Measurements from ENCODE around the gene FARSA.
"Not testable (repeated sequence)": the region's sequence is repeated elsewhere in the genome, so short reads cannot be mapped to it uniquely, and the experiment has no call there.

Gene FARSA

GRCh38 chr19:12890787-12891552, 42.5 kb downstream of the FARSA start, which contains the start of gene GCDH:
GCDH (plus strand) TSS chr19:12891160; CDS start chr19:12891305, 145 bp downstream.
- peak; percentile 95 to 96 for DNase-seq (ENCODE audit: low read depth in 2 of 2)

DNA sequence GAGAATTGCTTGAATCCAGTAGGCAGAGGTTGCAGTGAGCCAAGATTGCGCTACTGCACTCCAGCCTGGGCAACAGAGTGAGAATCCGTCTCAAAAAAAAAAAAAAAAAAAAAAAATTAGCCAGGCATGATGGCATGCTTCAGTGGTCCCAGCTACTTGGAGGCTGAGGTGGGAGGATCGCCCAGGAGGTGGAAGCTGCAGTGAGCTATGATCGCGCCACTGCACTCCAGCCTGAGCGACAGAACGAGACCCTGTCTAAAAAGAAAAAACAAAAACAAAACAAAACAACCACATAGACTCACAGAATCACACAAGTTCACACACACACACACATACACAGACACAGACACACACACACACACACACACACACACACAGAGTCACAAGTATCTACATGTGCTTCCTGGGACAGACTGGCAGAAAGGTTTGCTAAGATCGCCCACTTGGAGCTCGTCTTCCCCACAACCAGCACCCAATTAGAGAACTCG, 43.2 kb downstream of the FARSA start:
- DNase-seq (ENCODE audit: low read depth in 2 of 2), result not testable (repeated sequence)

DNA sequence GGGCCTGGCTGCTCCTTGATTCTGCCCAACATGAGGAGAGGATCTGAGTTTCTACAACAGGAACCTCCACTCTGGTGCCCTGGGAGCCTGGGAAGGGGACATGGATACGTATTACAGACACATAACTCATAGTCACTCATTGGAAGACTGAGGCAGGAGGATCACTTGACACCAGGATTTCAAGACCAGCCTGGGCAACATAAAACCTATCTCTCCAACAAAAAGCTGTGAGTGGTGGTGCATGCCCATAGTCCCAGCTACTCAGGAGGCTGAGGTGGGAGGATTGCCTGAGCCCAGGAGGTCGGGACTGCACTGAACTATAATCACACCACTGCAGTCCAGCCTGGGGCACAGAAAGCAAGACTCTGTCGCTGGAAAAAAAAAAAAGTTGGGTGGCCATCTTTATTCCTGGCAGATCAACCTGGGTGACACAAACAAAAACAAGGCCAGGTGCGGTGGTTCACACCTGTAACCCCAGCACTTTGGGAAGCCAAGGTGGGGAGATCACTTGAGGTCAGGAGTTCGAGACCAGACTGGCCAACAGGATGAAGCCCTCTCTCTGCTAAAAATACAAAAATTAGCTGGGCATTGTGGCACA, 45.4 kb downstream of the FARSA start:
- no peak for DNase-seq (ENCODE audit: low read depth in 2 of 2)

GRCh38 chr19:12886969-12887747, 46.4 kb downstream of the FARSA start, which contains the start of gene KLF1:
KLF1 (minus strand) TSS chr19:12887201; CDS start chr19:12887140, 61 bp downstream.
- no peak for DNase-seq (ENCODE audit: low read depth in 2 of 2)

DNA sequence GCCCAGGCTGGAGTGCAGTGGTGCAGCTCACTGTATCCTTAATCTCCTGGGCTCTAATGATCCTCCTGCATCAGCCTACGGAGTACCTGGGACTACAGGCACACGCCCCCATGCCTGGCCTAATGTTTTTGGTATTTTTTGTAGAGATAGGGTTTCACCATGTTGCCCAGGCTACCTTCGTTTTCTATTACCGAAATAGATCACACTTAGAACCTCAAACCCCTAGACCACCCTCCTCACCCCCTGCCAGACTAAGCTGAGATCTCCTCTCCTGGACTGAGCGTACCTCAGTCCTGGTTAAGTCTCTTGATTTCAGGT, 46.9 kb downstream of the FARSA start:
- DNase-seq (ENCODE audit: low read depth in 2 of 2), result no peak

DNA sequence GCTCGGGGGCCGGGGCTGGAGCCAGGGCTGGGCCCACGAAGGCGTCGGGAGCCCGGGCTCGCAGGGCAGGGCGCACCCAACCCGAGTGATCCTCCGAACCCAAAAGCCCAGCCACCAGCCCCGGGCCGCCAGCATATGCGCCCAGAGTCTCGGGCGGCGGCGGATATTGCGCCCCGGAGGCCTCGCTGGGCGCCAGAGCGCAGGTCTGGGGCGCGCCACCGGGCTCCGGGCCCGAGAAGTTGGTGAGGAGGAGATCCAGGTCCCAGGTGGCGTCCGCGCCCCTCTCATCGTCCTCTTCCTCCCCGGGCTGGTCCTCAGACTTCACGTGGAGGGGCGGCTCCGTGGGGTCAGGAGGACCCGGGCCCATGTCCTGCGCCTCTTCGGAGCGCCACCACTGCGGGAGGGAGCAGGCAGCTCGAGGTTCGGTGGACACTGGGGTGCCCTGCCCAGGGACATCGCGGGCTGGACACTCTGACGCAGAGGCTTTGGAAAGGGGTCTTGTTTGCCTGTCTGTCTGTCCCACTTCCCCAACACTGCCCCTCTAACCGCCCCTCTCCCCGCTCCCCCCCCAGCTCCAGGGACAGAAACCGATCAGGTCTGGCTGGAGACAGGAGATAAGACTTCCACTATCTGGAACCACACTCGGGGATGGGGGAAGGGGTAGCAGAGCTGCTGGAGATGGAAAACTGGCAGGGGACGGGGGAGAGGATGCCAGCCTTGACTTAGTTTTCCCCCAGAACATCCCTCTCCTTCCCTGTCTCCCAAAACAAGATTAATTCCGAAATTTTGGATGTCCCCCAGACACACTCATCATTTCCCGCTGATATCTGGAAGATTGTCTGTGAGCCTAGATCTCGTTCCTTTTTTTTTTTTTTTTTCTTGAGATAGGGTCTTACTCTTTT, 47.5 kb downstream of the FARSA start:
- DNase-seq (ENCODE audit: low read depth in 2 of 2), result no peak

GRCh38 chr19:12884926-12885748, 48.4 kb downstream of the FARSA start:
- peak; percentile 83 to 93 for DNase-seq (ENCODE audit: low read depth in 2 of 2)

- DNase-seq (ENCODE audit: low read depth in 2 of 2), result no peak
These were observed 48.9 kb downstream of the FARSA start for GRCh38 chr19:12884627-12884925.

GRCh38 chr19:12884202-12884601, 49.3 kb downstream of the FARSA start:
- no peak for DNase-seq (ENCODE audit: low read depth in 2 of 2)

- DNase-seq (ENCODE audit: low read depth in 2 of 2), result no peak
These were observed 50.9 kb downstream of the FARSA start for GRCh38 chr19:12882589-12882988.

DNA sequence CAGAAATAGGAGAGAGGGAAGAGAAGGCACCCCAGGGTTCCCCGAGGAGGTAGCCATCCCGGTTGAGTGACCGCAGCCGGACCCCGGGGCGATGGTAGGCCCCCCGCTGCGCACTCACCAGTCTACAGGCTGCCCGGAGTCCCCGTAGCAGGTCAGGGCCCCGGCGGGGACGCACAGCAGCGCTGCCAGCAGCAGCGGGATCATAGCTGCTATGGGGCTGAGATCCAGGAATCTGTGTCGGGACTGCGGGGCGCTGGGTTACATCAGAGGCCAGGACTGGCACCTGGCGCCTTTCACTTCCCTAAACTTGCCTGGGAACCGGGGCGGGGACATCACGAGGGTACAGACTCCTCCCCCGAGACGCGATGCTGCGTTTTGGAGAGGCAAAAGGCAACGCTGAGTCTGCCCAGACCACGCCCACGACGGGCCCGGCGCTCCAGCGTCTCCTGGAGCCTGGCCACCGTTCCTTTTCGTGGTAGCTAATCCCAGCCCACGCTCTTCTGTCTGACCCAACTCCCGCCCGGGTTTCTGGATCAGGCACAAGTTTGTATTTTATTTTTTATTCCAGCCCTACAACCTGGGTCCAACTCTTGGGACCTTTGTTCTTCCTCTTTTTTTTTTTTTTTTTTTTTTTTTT, 52.2 kb downstream of the FARSA start, which contains the start of gene DNASE2:
Gene DNASE2 (minus strand): TSS at position 278 of the 637 bp plus-strand sequence. CDS start 74 bp downstream, at position 204.
- peak; percentile 81 to 85 for DNase-seq (ENCODE audit: low read depth in 2 of 2)

- no peak for DNase-seq (ENCODE audit: low read depth in 2 of 2)
These were observed 52.9 kb downstream of the FARSA start for GRCh38 chr19:12880551-12881171.

DNA sequence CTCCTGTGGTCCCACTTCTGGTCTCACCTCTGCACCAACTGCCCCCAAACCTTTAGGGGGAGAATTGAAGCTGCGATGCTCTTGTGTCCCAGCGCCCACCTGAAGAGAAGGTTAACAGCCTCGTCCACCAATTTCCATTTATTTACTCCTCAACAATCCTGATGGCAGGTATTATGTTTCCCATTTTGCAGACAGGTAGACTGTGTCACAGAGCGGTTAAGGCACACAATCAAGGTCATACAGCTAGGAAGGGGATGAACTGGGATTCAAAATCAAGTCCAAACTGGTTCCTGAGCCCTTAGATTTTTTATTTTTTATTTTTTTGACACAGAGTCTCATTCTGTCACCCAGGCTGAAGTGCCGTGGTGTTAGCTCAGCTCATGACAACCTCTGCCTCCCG, 58.4 kb downstream of the FARSA start:
- no peak for DNase-seq (ENCODE audit: low read depth in 2 of 2)

- no peak for DNase-seq (ENCODE audit: low read depth in 2 of 2)
These were observed 59.4 kb downstream of the FARSA start for GRCh38 chr19:12873891-12874745.

DNA sequence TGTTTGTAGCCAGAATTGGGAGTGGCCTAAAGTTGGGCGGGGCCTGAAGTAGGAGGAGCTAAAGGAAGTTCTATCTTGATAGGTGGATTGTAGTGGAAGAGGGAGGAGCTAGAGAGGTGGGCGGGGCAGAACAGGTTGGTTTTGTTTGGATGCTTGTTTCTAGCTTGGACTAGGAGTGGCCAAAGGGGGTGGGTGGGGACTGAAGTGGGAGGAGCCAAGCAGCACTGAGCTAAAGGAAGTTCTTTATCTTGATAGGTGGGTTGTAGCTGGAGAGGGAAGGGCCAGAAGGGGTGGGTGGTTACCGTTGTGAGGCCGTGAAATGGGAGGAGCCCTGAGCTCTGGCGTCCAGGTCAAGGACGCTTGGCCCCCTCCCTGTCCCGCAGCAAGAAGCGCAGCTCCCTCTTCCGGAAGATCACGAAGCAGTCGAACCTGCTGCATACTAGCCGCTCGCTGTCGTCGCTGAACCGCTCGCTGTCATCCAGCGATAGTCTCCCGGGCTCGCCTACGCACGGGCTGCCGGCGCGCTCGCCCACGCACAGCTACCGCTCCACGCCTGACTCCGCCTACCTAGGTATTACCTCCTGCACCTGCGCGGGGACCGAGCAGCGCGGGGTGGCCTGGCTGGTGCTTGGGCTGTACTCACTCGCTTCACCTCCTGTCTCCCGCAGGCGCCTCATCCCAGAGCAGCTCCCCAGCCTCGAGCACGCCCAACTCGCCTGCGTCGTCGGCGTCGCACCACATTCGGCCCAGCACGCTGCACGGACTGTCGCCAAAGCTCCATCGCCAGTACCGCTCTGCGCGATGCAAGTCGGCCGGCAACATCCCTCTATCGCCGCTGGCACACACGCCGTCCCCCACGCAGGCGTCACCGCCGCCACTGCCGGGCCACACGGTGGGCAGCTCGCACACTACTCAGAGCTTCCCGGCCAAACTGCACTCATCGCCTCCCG, 60.3 kb downstream of the FARSA start:
- DNase-seq (ENCODE audit: low read depth in 2 of 2), result peak in 1 of 2 donors; percentile 42
